Measurements from ENCODE around the gene ETV3. TPM values are rescaled to one million over a fixed set of nuclear protein-coding genes. Genes with fewer than 3 reads are reported as not detected.
A peak's percentile ranks its signal among the peaks of the same experiment; 100 is the strongest.

ETV3 gene
- total RNA-seq, 4 donors from 2014 or later, result 28.8 to 48.3 (median 32.5) TPM

- no peak for TF ChIP-seq CTCF (IDR thresholded peaks at IDR 0.05)
- no peak for DNase-seq (ENCODE audit: low spot score)
- ATAC-seq (ENCODE audit: low FRiP score), result no peak
Measured at GRCh38 chr1:157091186-157091585, 47.0 kb downstream of the ETV3 start.

- ATAC-seq (ENCODE audit: low FRiP score) (no peak), DNase-seq (ENCODE audit: low spot score) (no peak)
- TF ChIP-seq CTCF (IDR thresholded peaks at IDR 0.05), result no peak
Measured at GRCh38 chr1:157090771-157091170, 47.4 kb downstream of the ETV3 start.

GRCh38 chr1:157090196-157090647, 48.0 kb downstream of the ETV3 start:
- DNase-seq (ENCODE audit: low spot score) (peak; percentile 94), ATAC-seq (ENCODE audit: low FRiP score) (peak; percentile 71)
- peak in 2 of 3 donors; percentile 49 to 80 for TF ChIP-seq CTCF (IDR thresholded peaks at IDR 0.05)

GRCh38 chr1:157089789-157090188, 48.4 kb downstream of the ETV3 start:
- TF ChIP-seq CTCF (IDR thresholded peaks at IDR 0.05), result no peak
- ATAC-seq (ENCODE audit: low FRiP score), result no peak
- DNase-seq (ENCODE audit: low spot score), result no peak

GRCh38 chr1:157088607-157089006, 49.6 kb downstream of the ETV3 start:
- DNase-seq (ENCODE audit: low spot score) (no peak), ATAC-seq (ENCODE audit: low FRiP score) (no peak)
- no peak for TF ChIP-seq CTCF (IDR thresholded peaks at IDR 0.05)

GRCh38 chr1:157087030-157087429, 51.2 kb downstream of the ETV3 start:
- TF ChIP-seq CTCF (IDR thresholded peaks at IDR 0.05), result no peak
- DNase-seq (ENCODE audit: low spot score) (no peak), ATAC-seq (ENCODE audit: low FRiP score) (no peak)

- DNase-seq (ENCODE audit: low spot score), result no peak
- no peak for ATAC-seq (ENCODE audit: low FRiP score)
- no peak for TF ChIP-seq CTCF (IDR thresholded peaks at IDR 0.05)
Measured at GRCh38 chr1:157086299-157086698, 51.9 kb downstream of the ETV3 start.

Measured in omental fat pad (tissue), 4 donors.